Activated CD8-positive, alpha-beta T cell treated with anti-CD3 and anti-CD28 coated beads for 36 hours (primary cell): ENCODE measurements around the gene CAPRIN2. TPM values are rescaled to one million over a fixed set of nuclear protein-coding genes. Genes with fewer than 3 reads are reported as not detected.

Experiments
- ATAC-seq: fragments of 200-7000 bp; cut with Tn5 transposase; one replicate; pipeline ENCODE4 v1.10.0; 2021; ENCODE audit warnings: mild to moderate bottlenecking, moderate library complexity
- CTCF ChIA-PET: fragments of 350-600 bp; sonication (Branson Sonifier 250); formaldehyde crosslinking; loops from one replicate; lab custom pipeline; 2021; ENCODE audit warnings: antibody characterized with exemption; lab: Charles Lee
- POLR2A ChIA-PET: fragments of 350-600 bp; sonication (Branson Sonifier 250); formaldehyde crosslinking; loops from one replicate; lab custom pipeline; 2021; ENCODE audit warnings: antibody characterized with exemption; lab: Charles Lee
- DNase-seq: peaks from one replicate; pipeline ENCODE4 v3.0.0-alpha.2; 2020
- H3K27ac Mint-ChIP-seq: one replicate; pipeline ENCODE4 v1.8.0; 2021; ENCODE audit warnings: mild to moderate bottlenecking, mixed read lengths
- H3K27me3 Mint-ChIP-seq: one replicate; pipeline ENCODE4 v1.8.0; 2021; ENCODE audit warnings: mixed read lengths
- H3K36me3 Mint-ChIP-seq: one replicate; pipeline ENCODE4 v1.8.0; 2021; ENCODE audit warnings: low read depth, mixed read lengths
- H3K4me1 Mint-ChIP-seq: one replicate; pipeline ENCODE4 v1.8.0; 2021; ENCODE audit warnings: low read depth, mixed read lengths
- H3K4me3 Mint-ChIP-seq: one replicate; pipeline ENCODE4 v1.8.0; 2021; ENCODE audit warnings: mild to moderate bottlenecking, moderate library complexity, mixed read lengths
- H3K9me3 Mint-ChIP-seq: one replicate; pipeline ENCODE4 v1.8.0; 2021; ENCODE audit warnings: mixed read lengths
- intact Hi-C: fragments of 100-400 bp; cut with micrococcal nuclease; formaldehyde crosslinking; loops from one replicate; pipeline ENCODE4 v1.10.0; 2022
- total RNA-seq, 2 experiments: library from RNA; stranded (reverse); gene quantifications; one replicate each; pipeline ENCODE4 v1.2.3, GENCODE V29; 2021
- TF ChIP-seq, protein P1 (sequence below): fragments of 200-600 bp; IDR thresholded peaks from one replicate; pipeline ENCODE4 v1.8.0; 2022; ENCODE audit warnings: antibody characterized with exemption, mild to moderate bottlenecking

CAPRIN2 gene
- total RNA-seq, 2 experiments from 2014 or later, result 8.1 to 11.7 TPM

DNA sequence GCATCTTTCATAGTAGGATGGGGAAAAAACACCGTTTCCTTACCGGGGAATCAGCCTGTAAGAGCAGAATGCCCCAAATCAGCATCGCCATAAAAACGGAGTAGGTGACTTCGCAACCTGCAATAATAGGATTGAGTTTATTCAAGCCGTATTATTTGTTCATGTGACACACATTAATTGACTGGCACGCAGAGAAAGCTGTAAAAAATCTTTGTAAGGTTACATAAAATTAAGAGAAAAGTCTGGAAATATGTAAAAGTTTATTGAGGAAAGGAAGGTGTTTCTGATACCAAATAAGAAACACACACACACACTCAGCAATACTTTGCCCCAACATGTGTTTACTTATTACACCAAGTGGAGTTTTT is 628 bp upstream of the CAPRIN2 start:
- Mint-ChIP-seq H3K36me3 (no peaks in the 10 kb centered on the region), H3K27ac (peak overlapping the region; percentile 66), H3K27me3 (no peaks in the 10 kb centered on the region), H3K9me3 (no peaks in the 10 kb centered on the region), H3K4me1 (peaks cover 30% of the 10 kb centered on the region), H3K4me3 (peak overlapping the region; percentile 96)
- intact Hi-C loops, result loop anchor here (1.0 kb wide), 1 partner anchor 40 kb away; no protein-coding TSS in a partner anchor
- no peak for ATAC-seq
- POLR2A ChIA-PET, result interaction anchor here (1.2 to 1.6 kb wide), 2 partner anchors 40 to 60 kb away, joined by 3 to 11 read pairs; partner anchors contain the start of gene IPO8
- DNase-seq, result no peak
- CTCF ChIA-PET, result interaction anchor here (1.0 to 5.0 kb wide), 3 partner anchors 23 to 71 kb away, joined by 3 to 31 read pairs (median 4); no protein-coding TSS in a partner anchor
- TF ChIP-seq, protein P1, sequence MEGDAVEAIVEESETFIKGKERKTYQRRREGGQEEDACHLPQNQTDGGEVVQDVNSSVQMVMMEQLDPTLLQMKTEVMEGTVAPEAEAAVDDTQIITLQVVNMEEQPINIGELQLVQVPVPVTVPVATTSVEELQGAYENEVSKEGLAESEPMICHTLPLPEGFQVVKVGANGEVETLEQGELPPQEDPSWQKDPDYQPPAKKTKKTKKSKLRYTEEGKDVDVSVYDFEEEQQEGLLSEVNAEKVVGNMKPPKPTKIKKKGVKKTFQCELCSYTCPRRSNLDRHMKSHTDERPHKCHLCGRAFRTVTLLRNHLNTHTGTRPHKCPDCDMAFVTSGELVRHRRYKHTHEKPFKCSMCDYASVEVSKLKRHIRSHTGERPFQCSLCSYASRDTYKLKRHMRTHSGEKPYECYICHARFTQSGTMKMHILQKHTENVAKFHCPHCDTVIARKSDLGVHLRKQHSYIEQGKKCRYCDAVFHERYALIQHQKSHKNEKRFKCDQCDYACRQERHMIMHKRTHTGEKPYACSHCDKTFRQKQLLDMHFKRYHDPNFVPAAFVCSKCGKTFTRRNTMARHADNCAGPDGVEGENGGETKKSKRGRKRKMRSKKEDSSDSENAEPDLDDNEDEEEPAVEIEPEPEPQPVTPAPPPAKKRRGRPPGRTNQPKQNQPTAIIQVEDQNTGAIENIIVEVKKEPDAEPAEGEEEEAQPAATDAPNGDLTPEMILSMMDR, result no peak

DNA sequence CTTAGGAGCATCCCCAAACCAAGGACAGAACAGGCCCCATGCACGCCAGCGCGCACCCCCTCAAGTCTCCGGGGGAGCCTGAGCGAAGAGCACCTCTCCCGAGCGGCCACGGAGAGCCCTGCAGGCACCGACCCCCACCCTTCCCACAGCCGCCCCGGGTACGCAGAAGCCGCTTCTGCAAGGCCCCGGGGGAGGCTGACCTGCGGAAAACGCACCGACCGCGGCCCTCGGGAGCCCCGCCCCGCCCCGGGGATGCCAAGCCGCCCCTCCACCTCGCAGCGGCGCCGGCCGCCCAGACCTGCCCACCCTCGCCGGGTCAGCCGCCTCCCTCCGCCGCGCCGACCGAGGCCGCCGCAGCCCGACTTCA is 385 bp downstream of the CAPRIN2 start:
- peak; percentile 38 for ATAC-seq
- H3K27me3 Mint-ChIP-seq, result no peaks in the 10 kb centered on the region
- peaks cover 39% of the 10 kb centered on the region for H3K4me1 Mint-ChIP-seq
- peaks cover 3% of the 10 kb centered on the region for H3K36me3 Mint-ChIP-seq
- no peaks in the 10 kb centered on the region for H3K9me3 Mint-ChIP-seq
- peak overlapping the region; percentile 96 for H3K4me3 Mint-ChIP-seq
- H3K27ac Mint-ChIP-seq, result peak overlapping the region; percentile 79
- ChIA-PET CTCF (interaction anchor here (0.9 to 5.0 kb wide), 7 partner anchors 10 to 90 kb away, joined by 3 to 31 read pairs (median 4); partner anchors contain the start of gene IPO8), POLR2A (interaction anchor here (1.2 to 1.6 kb wide), 3 partner anchors 41 to 59 kb away, joined by 3 to 11 read pairs (median 6); partner anchors contain the start of gene IPO8)
- peak; percentile 58 for DNase-seq
- intact Hi-C loops, result no loop called here
- TF ChIP-seq, protein P1, result no peak

DNA sequence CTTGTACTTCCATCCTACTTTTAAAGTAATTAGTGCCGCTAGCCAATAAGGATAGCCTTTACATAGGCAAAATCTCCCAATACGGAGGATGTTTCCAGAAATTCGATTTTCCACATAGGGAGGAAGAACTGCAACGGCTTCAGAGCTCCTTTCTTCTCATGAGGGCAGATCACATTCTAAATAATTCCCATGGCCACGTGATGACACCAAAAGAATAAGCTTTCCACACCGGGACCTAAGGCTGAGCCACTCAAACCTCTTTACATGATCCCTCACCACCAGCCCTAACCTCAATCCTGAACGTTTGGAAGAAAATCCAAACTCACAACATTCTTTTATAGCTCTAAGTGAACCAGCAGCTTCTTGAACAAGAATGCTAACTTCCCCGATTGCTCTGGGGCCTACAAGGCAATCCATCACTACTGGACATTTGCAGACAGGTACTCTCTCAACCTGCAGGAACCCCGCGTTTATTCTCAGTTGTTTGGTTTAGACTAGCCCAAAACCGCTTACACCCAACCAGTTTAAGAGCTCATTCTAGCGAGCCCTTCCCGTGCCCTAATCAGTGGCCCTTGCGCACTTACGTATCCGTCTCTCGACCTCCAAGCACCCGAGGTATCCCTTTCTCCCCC is 884 bp downstream of the CAPRIN2 start:
- no peaks in the 10 kb centered on the region for H3K27me3 Mint-ChIP-seq
- TF ChIP-seq, protein P1, result no peak
- CTCF ChIA-PET, result interaction anchor here (0.9 to 5.0 kb wide), 8 partner anchors 10 to 1107 kb away, joined by 3 to 31 read pairs (median 5); partner anchors contain the start of gene IPO8
- no peaks in the 10 kb centered on the region for H3K9me3 Mint-ChIP-seq
- peak overlapping the region; percentile 79 for H3K27ac Mint-ChIP-seq
- ATAC-seq (no peak), DNase-seq (no peak)
- POLR2A ChIA-PET, result interaction anchor here (1.1 to 1.6 kb wide), 3 partner anchors 43 to 58 kb away, joined by 5 to 11 read pairs (median 6); partner anchors contain the start of gene IPO8
- peak overlapping the region; percentile 96 for H3K4me3 Mint-ChIP-seq
- H3K36me3 Mint-ChIP-seq, result peaks cover 3% of the 10 kb centered on the region
- intact Hi-C loops, result no loop called here
- peaks cover 42% of the 10 kb centered on the region for H3K4me1 Mint-ChIP-seq

DNA sequence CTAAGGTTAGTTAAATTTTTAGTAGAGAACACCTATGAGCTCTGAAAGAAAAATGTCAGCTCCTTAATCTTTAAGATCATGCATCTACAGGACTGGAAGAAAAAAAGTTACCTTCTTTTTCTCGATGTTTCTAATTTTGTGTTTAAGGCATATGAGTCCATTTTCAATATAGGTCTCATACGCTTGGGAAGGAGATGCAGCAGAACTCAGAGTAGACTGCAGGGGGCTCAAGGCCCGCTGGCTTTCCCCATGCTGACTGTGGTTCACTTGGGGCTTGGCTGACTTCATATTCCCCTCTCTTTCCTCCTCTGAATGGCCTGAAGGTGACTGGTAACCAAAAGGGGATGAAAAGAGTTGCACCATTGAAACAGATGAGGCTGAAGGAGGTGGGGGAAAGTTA is 1.5 kb downstream of the CAPRIN2 start:
- Mint-ChIP-seq H3K9me3 (no peaks in the 10 kb centered on the region), H3K27ac (no peak overlapping the region), H3K4me3 (peak overlapping the region; percentile 96), H3K27me3 (no peaks in the 10 kb centered on the region), H3K4me1 (peaks cover 42% of the 10 kb centered on the region), H3K36me3 (peaks cover 3% of the 10 kb centered on the region)
- TF ChIP-seq, protein P1, result peak; percentile 58
- DNase-seq (peak; percentile 57), ATAC-seq (no peak)
- POLR2A ChIA-PET, result interaction anchor here (0.8 to 1.4 kb wide), 4 partner anchors 10 to 58 kb away, joined by 3 to 6 read pairs (median 4); partner anchors contain the start of gene IPO8
- intact Hi-C loops, result no loop called here
- CTCF ChIA-PET, result interaction anchor here (0.9 to 5.0 kb wide), 8 partner anchors 9 to 1107 kb away, joined by 3 to 31 read pairs (median 4); partner anchors contain the start of gene IPO8
